ENCODE data around the gene PSAP. TPM values are rescaled to one million over a fixed set of nuclear protein-coding genes. Genes with fewer than 3 reads are reported as not detected.

Gene PSAP
- total and polyA plus RNA-seq, 8 donors = 225 to 781 (median 358) TPM

GRCh38 chr10:71844695-71845094 is 6.4 kb downstream of the PSAP start:
- peaks cover 17 to 57% (median 44%) of the 10 kb centered on the region in 3 donors for H3K4me1 ChIP-seq
- WGBS, 2 donors = 86 to 88% methylated on average over 2 of the region's 2 CpGs
- ATAC-seq (no peak), FAIRE-seq (no peak), DNase-seq (no peak)
- no peak overlapping the region for H3K4me3 ChIP-seq
- no peaks in the 10 kb centered on the region for H3K9me3 ChIP-seq
- intact Hi-C loops (cut with DNase I) = no loop called here
- H3K27me3 ChIP-seq = no peaks in the 10 kb centered on the region
- H3K27ac ChIP-seq = peak overlapping the region in 1 of 4 donors; percentile 98
- TF ChIP-seq, protein P1, sequence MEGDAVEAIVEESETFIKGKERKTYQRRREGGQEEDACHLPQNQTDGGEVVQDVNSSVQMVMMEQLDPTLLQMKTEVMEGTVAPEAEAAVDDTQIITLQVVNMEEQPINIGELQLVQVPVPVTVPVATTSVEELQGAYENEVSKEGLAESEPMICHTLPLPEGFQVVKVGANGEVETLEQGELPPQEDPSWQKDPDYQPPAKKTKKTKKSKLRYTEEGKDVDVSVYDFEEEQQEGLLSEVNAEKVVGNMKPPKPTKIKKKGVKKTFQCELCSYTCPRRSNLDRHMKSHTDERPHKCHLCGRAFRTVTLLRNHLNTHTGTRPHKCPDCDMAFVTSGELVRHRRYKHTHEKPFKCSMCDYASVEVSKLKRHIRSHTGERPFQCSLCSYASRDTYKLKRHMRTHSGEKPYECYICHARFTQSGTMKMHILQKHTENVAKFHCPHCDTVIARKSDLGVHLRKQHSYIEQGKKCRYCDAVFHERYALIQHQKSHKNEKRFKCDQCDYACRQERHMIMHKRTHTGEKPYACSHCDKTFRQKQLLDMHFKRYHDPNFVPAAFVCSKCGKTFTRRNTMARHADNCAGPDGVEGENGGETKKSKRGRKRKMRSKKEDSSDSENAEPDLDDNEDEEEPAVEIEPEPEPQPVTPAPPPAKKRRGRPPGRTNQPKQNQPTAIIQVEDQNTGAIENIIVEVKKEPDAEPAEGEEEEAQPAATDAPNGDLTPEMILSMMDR (IDR thresholded peaks at IDR 0.05) = no peak
- H3K36me3 ChIP-seq = no peaks in the 10 kb centered on the region

- ATAC-seq (no peak), FAIRE-seq (no peak), DNase-seq (no peak)
- Histone ChIP-seq H3K4me1 (peaks cover 17 to 51% (median 44%) of the 10 kb centered on the region in 3 donors), H3K27ac (no peak overlapping the region), H3K27me3 (no peaks in the 10 kb centered on the region), H3K4me3 (no peak overlapping the region), H3K9me3 (no peaks in the 10 kb centered on the region), H3K36me3 (no peaks in the 10 kb centered on the region)
- 38 to 40% methylated on average over 2 of the region's 2 CpGs for WGBS, 2 donors
- TF ChIP-seq, protein P1 (IDR thresholded peaks at IDR 0.05) = no peak
- intact Hi-C loops (cut with DNase I) = no loop called here
These were observed 7.0 kb downstream of the PSAP start for GRCh38 chr10:71844084-71844483.

GRCh38 chr10:71842856-71843686 is 8.0 kb downstream of the PSAP start:
- TF ChIP-seq, protein P1 (IDR thresholded peaks at IDR 0.05) = no peak
- 56 to 58% methylated on average over 14 of the region's 14 CpGs for WGBS, 2 donors

GRCh38 chr10:71842422-71842821 is 8.6 kb downstream of the PSAP start:
- H3K9me3 ChIP-seq = no peaks in the 10 kb centered on the region
- ATAC-seq = no peak
- H3K27ac ChIP-seq = peak overlapping the region in 1 of 4 donors; percentile 6
- no peak overlapping the region for H3K4me3 ChIP-seq
- TF ChIP-seq, protein P1 (IDR thresholded peaks at IDR 0.05) = no peak
- peaks cover 14 to 43% (median 40%) of the 10 kb centered on the region in 3 donors for H3K4me1 ChIP-seq
- WGBS, 2 donors = 46 to 53% methylated on average over 2 of the region's 2 CpGs
- no peaks in the 10 kb centered on the region for H3K36me3 ChIP-seq
- DNase-seq = no peak
- intact Hi-C loops (cut with DNase I) = no loop called here
- FAIRE-seq = no peak
- no peaks in the 10 kb centered on the region for H3K27me3 ChIP-seq

More at GRCh38 chr10:71842856-71843686, 8.0 kb downstream of the PSAP start:
- H3K9me3 ChIP-seq = no peaks in the 10 kb centered on the region
- no peak for DNase-seq
- peak overlapping the region in 1 of 4 donors; percentile 6 for H3K27ac ChIP-seq
- no peaks in the 10 kb centered on the region for H3K27me3 ChIP-seq
- H3K4me1 ChIP-seq = peaks cover 14 to 42% (median 41%) of the 10 kb centered on the region in 3 donors
- no peak for FAIRE-seq
- ATAC-seq = peak in 3 of 4 donors; percentile 10 to 39 (median 32)
- H3K4me3 ChIP-seq = no peak overlapping the region
- H3K36me3 ChIP-seq = no peaks in the 10 kb centered on the region
- intact Hi-C loops (cut with DNase I) = no loop called here

DNA sequence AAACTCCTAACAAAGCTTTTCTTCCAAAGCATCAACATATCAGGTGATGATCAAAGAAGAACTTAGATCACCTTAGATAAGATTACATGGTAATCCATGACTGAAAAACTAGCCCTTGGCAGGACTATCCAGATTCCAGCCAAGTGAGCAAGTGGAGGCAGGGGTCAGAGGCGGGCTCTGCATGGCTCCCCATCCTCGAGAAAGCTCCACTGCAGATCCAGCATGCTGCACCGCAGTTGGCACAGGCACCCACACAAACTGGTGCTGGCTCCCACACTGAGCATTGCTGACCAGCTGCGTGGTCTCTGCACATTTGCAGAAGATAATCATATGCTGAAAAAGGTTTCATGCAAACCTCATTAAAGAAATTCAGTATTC is 10.1 kb downstream of the PSAP start:
- FAIRE-seq = no peak
- ATAC-seq = no peak
- DNase-seq = no peak
- Histone ChIP-seq H3K4me1 (peaks cover 10 to 39% (median 35%) of the 10 kb centered on the region in 3 donors), H3K27ac (no peak overlapping the region), H3K4me3 (no peak overlapping the region), H3K36me3 (no peaks in the 10 kb centered on the region), H3K9me3 (no peaks in the 10 kb centered on the region), H3K27me3 (no peaks in the 10 kb centered on the region)
- WGBS, 2 donors = 59 to 73% methylated on average over 4 of the region's 4 CpGs
- intact Hi-C loops (cut with DNase I) = no loop called here
- TF ChIP-seq, protein P1 (IDR thresholded peaks at IDR 0.05) = no peak

Data from pancreas (tissue), 10 donors.